DOHH2 (cell line): ENCODE results near the gene HEG1.

Experiments used
- EZH2phosphoT487 ChIP-seq: fragments of 200-600 bp; sonication (generic); IDR thresholded peaks from 2 replicates; pipeline ENCODE4 v1.6.1; 2017; ENCODE audit warnings: borderline replicate concordance, mild to moderate bottlenecking, antibody characterized with exemption, low read length, moderate library complexity, mixed read lengths
- TF ChIP-seq, protein P1 (sequence below): fragments of 200-600 bp; sonication (generic); IDR thresholded peaks from one replicate; pipeline ENCODE4 v1.5.1; 2014; ENCODE audit warnings: antibody characterized with exemption, mild to moderate bottlenecking, low read depth, low read length; ENCODE audit not compliant: poor library complexity, severe bottlenecking

DNA sequence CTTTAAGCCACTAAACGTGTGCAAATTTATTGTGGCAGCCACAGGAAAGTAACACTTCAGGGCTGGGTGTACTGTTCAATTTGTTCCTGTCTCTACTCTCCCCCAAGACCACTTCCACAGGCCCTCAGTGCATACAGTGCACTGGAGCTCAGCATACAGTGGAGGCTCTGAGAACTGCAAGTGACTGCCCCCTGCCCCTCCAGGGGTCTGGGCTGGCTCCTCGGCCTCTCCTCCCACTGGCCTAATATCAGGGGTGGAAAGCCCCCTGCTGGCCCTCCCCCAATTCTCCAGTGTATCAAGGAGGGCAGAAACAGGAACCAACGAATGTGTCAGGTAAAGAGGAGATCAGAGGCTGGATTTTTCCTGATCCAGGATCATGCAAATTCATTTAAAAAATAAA is 19.9 kb upstream of the HEG1 start:
- TF ChIP-seq, protein P1, sequence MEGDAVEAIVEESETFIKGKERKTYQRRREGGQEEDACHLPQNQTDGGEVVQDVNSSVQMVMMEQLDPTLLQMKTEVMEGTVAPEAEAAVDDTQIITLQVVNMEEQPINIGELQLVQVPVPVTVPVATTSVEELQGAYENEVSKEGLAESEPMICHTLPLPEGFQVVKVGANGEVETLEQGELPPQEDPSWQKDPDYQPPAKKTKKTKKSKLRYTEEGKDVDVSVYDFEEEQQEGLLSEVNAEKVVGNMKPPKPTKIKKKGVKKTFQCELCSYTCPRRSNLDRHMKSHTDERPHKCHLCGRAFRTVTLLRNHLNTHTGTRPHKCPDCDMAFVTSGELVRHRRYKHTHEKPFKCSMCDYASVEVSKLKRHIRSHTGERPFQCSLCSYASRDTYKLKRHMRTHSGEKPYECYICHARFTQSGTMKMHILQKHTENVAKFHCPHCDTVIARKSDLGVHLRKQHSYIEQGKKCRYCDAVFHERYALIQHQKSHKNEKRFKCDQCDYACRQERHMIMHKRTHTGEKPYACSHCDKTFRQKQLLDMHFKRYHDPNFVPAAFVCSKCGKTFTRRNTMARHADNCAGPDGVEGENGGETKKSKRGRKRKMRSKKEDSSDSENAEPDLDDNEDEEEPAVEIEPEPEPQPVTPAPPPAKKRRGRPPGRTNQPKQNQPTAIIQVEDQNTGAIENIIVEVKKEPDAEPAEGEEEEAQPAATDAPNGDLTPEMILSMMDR: no peak
- no peak for TF ChIP-seq EZH2phosphoT487
